GM13977 (cell line): ENCODE data around the gene MTX2.
"Not testable (repeated sequence)": the region's sequence is repeated elsewhere in the genome, so short reads cannot be mapped to it uniquely, and the experiment has no call there.

Experiments
- DNase-seq: peaks from one replicate; pipeline ENCODE4 v3.0.0; 2012; ENCODE audit warnings: low spot score
- CTCF ChIP-seq: IDR thresholded peaks from 2 replicates; pipeline ENCODE4 v1.5.1; 2012; ENCODE audit warnings: mild to moderate bottlenecking, control low read depth; ENCODE audit not compliant: insufficient read depth; ENCODE audit errors: extremely low read depth, missing control alignments
- in situ Hi-C: fragments of 300-500 bp; cut with MboI; formaldehyde crosslinking; loops from one replicate; pipeline ENCODE4 v1.12.0; 2022; ENCODE audit warnings: low sequenced_read_pairs, low pct_unique_long_range_greater_than_20kb, mixed read lengths, inconsistent platforms; ENCODE audit not compliant: unreplicated experiment

The MTX2 gene

GRCh38 chr2:176364273-176364977 lies 95.2 kb downstream of the MTX2 start:
- in situ Hi-C loops: no loop called here
- TF ChIP-seq CTCF: no peak
- no peak for DNase-seq

- in situ Hi-C loops: no loop called here
- DNase-seq: no peak
- TF ChIP-seq CTCF: no peak
Observed at GRCh38 chr2:176368349-176368748, 99.1 kb downstream of the MTX2 start.

GRCh38 chr2:176370467-176371171 lies 101.4 kb downstream of the MTX2 start:
- no peak for TF ChIP-seq CTCF
- DNase-seq: no peak

GRCh38 chr2:176373155-176373554 lies 103.9 kb downstream of the MTX2 start:
- DNase-seq, in situ Hi-C loops: not testable (repeated sequence)

More at GRCh38 chr2:176370467-176371171, 101.4 kb downstream of the MTX2 start:
- in situ Hi-C loops: no loop called here

- DNase-seq: no peak
- TF ChIP-seq CTCF: no peak
- in situ Hi-C loops: no loop called here
Observed at GRCh38 chr2:176378323-176378722, 109.1 kb downstream of the MTX2 start.

GRCh38 chr2:176380341-176380740 lies 111.1 kb downstream of the MTX2 start:
- in situ Hi-C loops: no loop called here
- no peak for TF ChIP-seq CTCF
- DNase-seq: no peak

GRCh38 chr2:176383100-176383499 lies 113.9 kb downstream of the MTX2 start:
- no peak for TF ChIP-seq CTCF
- DNase-seq: no peak
- in situ Hi-C loops: no loop called here
